WTC11 (cell line): Measurements from ENCODE around the gene RARA. TPM values are rescaled to one million over a fixed set of nuclear protein-coding genes. Genes with fewer than 3 reads are reported as not detected.

Experiments used
- ATAC-seq: fragments of 200-7000 bp; cut with Tn5 transposase; 2 replicates; pipeline ENCODE4 v1.10.0; 2021; ENCODE audit warnings: mild to moderate bottlenecking, moderate library complexity
- CTCF ChIA-PET: fragments of 300-600 bp; sonication (Branson Sonifier 250); formaldehyde crosslinking; loops from one replicate; lab custom pipeline; 2021; ENCODE audit warnings: antibody characterized with exemption; lab: Charles Lee
- POLR2A ChIA-PET: fragments of 350-600 bp; sonication (Branson Sonifier 250); formaldehyde crosslinking; loops from one replicate; lab custom pipeline; 2021; ENCODE audit warnings: antibody characterized with exemption; lab: Charles Lee
- DNase-seq: peaks from one replicate; pipeline ENCODE4 v3.0.0; 2021; ENCODE audit warnings: low spot score
- H3K27ac Mint-ChIP-seq: 2 replicates; pipeline ENCODE4 v1.8.0; 2021; ENCODE audit warnings: mixed read lengths
- H3K27me3 Mint-ChIP-seq: 2 replicates; pipeline ENCODE4 v1.8.0; 2021; ENCODE audit warnings: low read depth, mild to moderate bottlenecking, moderate library complexity, mixed read lengths
- H3K36me3 Mint-ChIP-seq: 2 replicates; pipeline ENCODE4 v1.8.0; 2021; ENCODE audit warnings: mixed read lengths
- H3K4me1 Mint-ChIP-seq: 2 replicates; pipeline ENCODE4 v1.8.0; 2022; ENCODE audit warnings: mixed read lengths
- H3K4me3 Mint-ChIP-seq: 2 replicates; pipeline ENCODE4 v1.8.0; 2021; ENCODE audit warnings: mild to moderate bottlenecking, moderate library complexity, mixed read lengths
- H3K9me3 Mint-ChIP-seq: 2 replicates; pipeline ENCODE4 v1.8.0; 2021; ENCODE audit warnings: mixed read lengths
- ARID4B ChIP-seq: sonication (generic); formaldehyde crosslinking; IDR thresholded peaks from 2 replicates; pipeline ENCODE4 v1.8.0; 2023; ENCODE audit warnings: missing genetic modification reagents, mild to moderate bottlenecking, borderline replicate concordance
- ATF1 ChIP-seq: sonication (generic); formaldehyde crosslinking; IDR thresholded peaks from 2 replicates; pipeline ENCODE4 v1.8.1; 2023; ENCODE audit warnings: mild to moderate bottlenecking, moderate library complexity, missing genetic modification reagents
- ATF2 ChIP-seq: sonication (generic); formaldehyde crosslinking; IDR thresholded peaks from 2 replicates; pipeline ENCODE4 v1.8.1; 2022; ENCODE audit warnings: low read depth, missing genetic modification reagents, borderline replicate concordance
- CBFB ChIP-seq: sonication (generic); formaldehyde crosslinking; IDR thresholded peaks from 2 replicates; pipeline ENCODE4 v1.8.1; 2022; ENCODE audit warnings: mild to moderate bottlenecking, low read depth, missing genetic modification reagents
- CREB1 ChIP-seq: sonication (generic); formaldehyde crosslinking; IDR thresholded peaks from 2 replicates; pipeline ENCODE4 v1.8.0; 2023; ENCODE audit warnings: mild to moderate bottlenecking, missing genetic modification reagents
- ESRRA ChIP-seq: sonication (generic); formaldehyde crosslinking; IDR thresholded peaks from 2 replicates; pipeline ENCODE4 v1.8.1; 2022; ENCODE audit warnings: mild to moderate bottlenecking, missing genetic modification reagents, borderline replicate concordance
- IRF1 ChIP-seq: sonication (generic); formaldehyde crosslinking; IDR thresholded peaks from 2 replicates; pipeline ENCODE4 v1.8.0; 2023; ENCODE audit warnings: missing genetic modification reagents
- JAZF1 ChIP-seq: fragments of 250-450 bp; sonication (Bioruptor Pico); IDR thresholded peaks from 2 replicates; pipeline ENCODE4 v1.9.0; 2021; ENCODE audit warnings: moderate library complexity, mild to moderate bottlenecking, inconsistent platforms
- MXD4 ChIP-seq: fragments of 250-450 bp; sonication (Bioruptor Pico); IDR thresholded peaks from 2 replicates; pipeline ENCODE4 v1.8.0; 2021; ENCODE audit warnings: mild to moderate bottlenecking, moderate library complexity, borderline replicate concordance
- NFE2L1 ChIP-seq: sonication (generic); formaldehyde crosslinking; IDR thresholded peaks from 2 replicates; pipeline ENCODE4 v1.8.1; 2023; ENCODE audit warnings: missing genetic modification reagents
- NFYB ChIP-seq: sonication (generic); formaldehyde crosslinking; conservative IDR thresholded peaks from 2 replicates; pipeline ENCODE4 v1.8.0; 2022; ENCODE audit warnings: low read depth, missing genetic modification reagents
- NR2C2 ChIP-seq: sonication (generic); formaldehyde crosslinking; IDR thresholded peaks from 2 replicates; pipeline ENCODE4 v1.8.0; 2022; ENCODE audit warnings: mild to moderate bottlenecking, missing genetic modification reagents
- RORB ChIP-seq: fragments of 250-450 bp; sonication (Bioruptor Pico); IDR thresholded peaks from 2 replicates; pipeline ENCODE4 v1.9.0; 2021; ENCODE audit warnings: mild to moderate bottlenecking
- SMAD4 ChIP-seq: sonication (generic); formaldehyde crosslinking; IDR thresholded peaks from 2 replicates; pipeline ENCODE4 v1.8.0; 2022; ENCODE audit warnings: mild to moderate bottlenecking, missing genetic modification reagents
- SP1 ChIP-seq: sonication (generic); formaldehyde crosslinking; conservative IDR thresholded peaks from 2 replicates; pipeline ENCODE4 v1.8.1; 2022; ENCODE audit warnings: missing genetic modification reagents
- TCF7 ChIP-seq: sonication (generic); formaldehyde crosslinking; IDR thresholded peaks from 2 replicates; pipeline ENCODE4 v1.8.0; 2022; ENCODE audit warnings: mild to moderate bottlenecking, low read depth, missing genetic modification reagents, moderate library complexity
- TEAD4 ChIP-seq: sonication (generic); formaldehyde crosslinking; IDR thresholded peaks from 2 replicates; pipeline ENCODE4 v1.8.0; 2022; ENCODE audit warnings: mild to moderate bottlenecking, missing genetic modification reagents
- USF1 ChIP-seq: sonication (generic); formaldehyde crosslinking; IDR thresholded peaks from 2 replicates; pipeline ENCODE4 v1.8.0; 2022; ENCODE audit warnings: mild to moderate bottlenecking, missing genetic modification reagents
- ZBTB21 ChIP-seq: sonication (generic); formaldehyde crosslinking; IDR thresholded peaks from 2 replicates; pipeline ENCODE4 v1.8.1; 2023; ENCODE audit warnings: mild to moderate bottlenecking, missing genetic modification reagents, borderline replicate concordance
- ZNF281 ChIP-seq: sonication (generic); formaldehyde crosslinking; IDR thresholded peaks from 2 replicates; pipeline ENCODE4 v1.8.0; 2023; ENCODE audit warnings: mild to moderate bottlenecking, missing genetic modification reagents
- ZNF425 ChIP-seq: fragments of 250-450 bp; sonication (Bioruptor Pico); conservative IDR thresholded peaks from 2 replicates; pipeline ENCODE4 v1.9.0; 2021; ENCODE audit warnings: mild to moderate bottlenecking
- total RNA-seq: library from RNA; stranded (reverse); gene quantifications from 3 replicates; pipeline ENCODE4 v1.2.3, GENCODE V29; 2021

The RARA gene
- total RNA-seq, 1 experiment from 2014 or later, result 20.7 TPM

GRCh38 chr17:40325156-40326013 lies 16.4 kb downstream of the RARA start:
- H3K27ac Mint-ChIP-seq, result no peak overlapping the region
- no peaks in the 10 kb centered on the region for H3K36me3 Mint-ChIP-seq
- peaks cover 36% of the 10 kb centered on the region for H3K4me1 Mint-ChIP-seq
- ATAC-seq, result no peak
- POLR2A ChIA-PET, result no interaction called here
- TF ChIP-seq NR2C2 (CRISPR knock-in tag) (no peak), IRF1 (CRISPR knock-in tag) (no peak), NFYB (no peak)
- TF ChIP-seq, all 79 proteins: peak for 0
- no peak for DNase-seq
- Mint-ChIP-seq H3K9me3 (no peaks in the 10 kb centered on the region), H3K4me3 (no peak overlapping the region), H3K27me3 (no peaks in the 10 kb centered on the region)
- CTCF ChIA-PET, result interaction anchor here (0.9 to 3.2 kb wide), 4 partner anchors 8 to 29 kb away, joined by 3 to 22 read pairs (median 8); no protein-coding TSS in a partner anchor

GRCh38 chr17:40326014-40326831 lies 17.2 kb downstream of the RARA start:
- CTCF ChIA-PET, result interaction anchor here (2.4 to 3.2 kb wide), 2 partner anchors 9 to 28 kb away, joined by 14 to 22 read pairs; no protein-coding TSS in a partner anchor
- Mint-ChIP-seq H3K4me1 (peaks cover 31% of the 10 kb centered on the region), H3K27ac (no peak overlapping the region), H3K4me3 (no peak overlapping the region), H3K27me3 (no peaks in the 10 kb centered on the region), H3K9me3 (no peaks in the 10 kb centered on the region), H3K36me3 (peaks cover 1% of the 10 kb centered on the region)
- DNase-seq (no peak), ATAC-seq (no peak)
- POLR2A ChIA-PET, result no interaction called here
- TF ChIP-seq ZBTB21 (CRISPR knock-in tag) (no peak), ATF2 (CRISPR knock-in tag) (no peak), ZNF425 (CRISPR knock-in tag) (no peak), NFE2L1 (CRISPR knock-in tag) (no peak), ARID4B (CRISPR knock-in tag) (no peak), ZNF281 (CRISPR knock-in tag) (no peak), ATF1 (no peak), SP1 (CRISPR knock-in tag) (no peak), CREB1 (CRISPR knock-in tag) (no peak), RORB (CRISPR knock-in tag) (no peak), ESRRA (CRISPR knock-in tag) (no peak), SMAD4 (CRISPR knock-in tag) (no peak), MXD4 (CRISPR knock-in tag) (no peak), JAZF1 (no peak), USF1 (CRISPR knock-in tag) (no peak), TEAD4 (CRISPR knock-in tag) (no peak), TCF7 (no peak), CBFB (CRISPR knock-in tag) (no peak)
